Sigmoid colon (tissue), 7 donors: Measurements from ENCODE around the gene CTTNBP2NL. TPM values are rescaled to one million over a fixed set of nuclear protein-coding genes. Genes with fewer than 3 reads are reported as not detected.
"Not testable (repeated sequence)": the region's sequence is repeated elsewhere in the genome, so short reads cannot be mapped to it uniquely, and the experiment has no call there.

Source experiments
- DNase-seq: peaks from one replicate; pipeline ENCODE4 v3.0.0-alpha.2; 2019
- H3K27ac ChIP-seq, 4 donors: fragments of 200-600 bp; sonication (generic); one replicate each; pipeline ENCODE4 v1.5.1; 2016 to 2019; ENCODE audit warnings: mild to moderate bottlenecking in 1 of 4
- H3K27me3 ChIP-seq, 3 donors: fragments of 200-600 bp; sonication (generic); one replicate each; pipeline ENCODE4 v1.5.1; 2019; ENCODE audit warnings: mild to moderate bottlenecking in 1 of 3
- H3K36me3 ChIP-seq, 4 donors: fragments of 200-600 bp; sonication (generic); one replicate each; pipeline ENCODE4 v1.5.1; 2016 to 2019
- H3K4me1 ChIP-seq, 4 donors: fragments of 200-600 bp; sonication (generic); one replicate each; pipeline ENCODE4 v1.5.1; 2017 to 2019
- H3K4me3 ChIP-seq, 4 donors: fragments of 200-600 bp; sonication (generic); one replicate each; pipeline ENCODE4 v1.5.1; 2017 to 2019; ENCODE audit warnings: mild to moderate bottlenecking in 2 of 4, moderate library complexity in 1 of 4
- H3K9me3 ChIP-seq, 4 donors: fragments of 200-600 bp in 3 of 4; sonication (generic) in 3 of 4; one replicate each; pipeline versions ENCODE4 v1.5.1 to v1.6.1; 2013 to 2019
- CTCF ChIP-seq, 4 experiments: fragments of 450-650 bp in 3 of 4; fragments of 200-600 bp in 1 of 4; IDR thresholded peaks; one replicate each; pipeline ENCODE4 v1.5.1; 2016 to 2019; ENCODE audit warnings: antibody characterized with exemption in 4 of 4, mild to moderate bottlenecking in 3 of 4, moderate library complexity in 2 of 4
- EP300 ChIP-seq, 4 donors: sonication (generic); formaldehyde crosslinking; IDR thresholded peaks; one replicate each; pipeline ENCODE4 v1.6.1; 2017; ENCODE audit warnings: antibody characterized with exemption in 4 of 4
- POLR2A ChIP-seq, 2 donors: fragments of 450-650 bp; IDR thresholded peaks; one replicate each; pipeline ENCODE4 v1.6.1; 2016; ENCODE audit warnings: antibody characterized with exemption in 2 of 2, mild to moderate bottlenecking in 2 of 2, moderate library complexity in 2 of 2
- POLR2AphosphoS5 ChIP-seq, 4 donors: sonication (generic); formaldehyde crosslinking; IDR thresholded peaks; one replicate each; pipeline ENCODE4 v1.6.1; 2017; ENCODE audit warnings: antibody characterized with exemption in 4 of 4
- WGBS, 2 donors: extraction: QIAGEN DNeasy Blood & Tissue Kit; methylation state at CpG; one replicate each; pipeline ENCODE4 v1.1.7; 2013; 5-methylcytosine and 5-hydroxymethylcytosine counted together
- intact Hi-C: fragments of 100-400 bp; cut with DNase I; formaldehyde crosslinking; loops from one replicate; pipeline ENCODE4 v1.15.1; 2023
- polyA plus RNA-seq, 3 donors: library from polyadenylated mRNA; stranded (reverse); fragments of 200-250 nt; gene quantifications; one replicate each; pipeline ENCODE4 v1.2.3, GENCODE V29; 2013
- total RNA-seq, 4 donors: library from RNA; depleted of rRNA; stranded (reverse); fragments of >200 nt; gene quantifications; one replicate each; pipeline ENCODE4 v1.1.0, GENCODE V29; 2016
- donor health status: healthy with polysubstance abuse.
- donor health status: Bipolar disorder and iron deficiency.
- donor health status: healthy.

CTTNBP2NL gene
- total and polyA plus RNA-seq, 7 donors, result 11.4 to 25.5 (median 16.4) TPM

- DNase-seq, result no peak
These were observed 76.1 kb downstream of the CTTNBP2NL start for GRCh38 chr1:112472142-112472541.

GRCh38 chr1:112477550-112477949 lies 81.5 kb downstream of the CTTNBP2NL start:
- Histone ChIP-seq H3K9me3 (peaks cover 0 to 8% (median 6%) of the 10 kb centered on the region in 4 donors), H3K4me3 (no peak overlapping the region), H3K4me1 (no peaks in the 10 kb centered on the region), H3K27me3 (no peaks in the 10 kb centered on the region), H3K36me3 (no peaks in the 10 kb centered on the region), H3K27ac (no peak overlapping the region)
- no peak for DNase-seq
- intact Hi-C loops, result no loop called here
- TF ChIP-seq EP300 (IDR thresholded peaks at IDR 0.05) (no peak), CTCF (IDR thresholded peaks at IDR 0.05) (no peak), POLR2AphosphoS5 (IDR thresholded peaks at IDR 0.05) (no peak), POLR2A (IDR thresholded peaks at IDR 0.05) (no peak)

More at GRCh38 chr1:112472142-112472541, 76.1 kb downstream of the CTTNBP2NL start:
- peaks cover 0 to 2% (median under 1%) of the 10 kb centered on the region in 4 donors for H3K4me1 ChIP-seq
- intact Hi-C loops, result no loop called here
- H3K9me3 ChIP-seq, result peaks cover 0 to 1% (median under 1%) of the 10 kb centered on the region in 4 donors
- no peaks in the 10 kb centered on the region for H3K27me3 ChIP-seq
- H3K36me3 ChIP-seq, result no peaks in the 10 kb centered on the region
- WGBS, 2 donors, result 90 to 100% methylated on average over 1 of the region's 1 CpG
- no peak overlapping the region for H3K27ac ChIP-seq
- no peak overlapping the region for H3K4me3 ChIP-seq
- TF ChIP-seq CTCF (IDR thresholded peaks at IDR 0.05) (no peak), POLR2A (IDR thresholded peaks at IDR 0.05) (no peak), POLR2AphosphoS5 (IDR thresholded peaks at IDR 0.05) (no peak), EP300 (IDR thresholded peaks at IDR 0.05) (no peak)

GRCh38 chr1:112478314-112478713 lies 82.3 kb downstream of the CTTNBP2NL start:
- TF ChIP-seq CTCF (IDR thresholded peaks at IDR 0.05), result no peak
- TF ChIP-seq EP300 (IDR thresholded peaks at IDR 0.05), result no peak
- no peak for TF ChIP-seq POLR2AphosphoS5 (IDR thresholded peaks at IDR 0.05)
- TF ChIP-seq POLR2A (IDR thresholded peaks at IDR 0.05), result no peak
- peaks cover 0 to 8% (median 6%) of the 10 kb centered on the region in 4 donors for H3K9me3 ChIP-seq
- H3K4me3 ChIP-seq, result no peak overlapping the region
- no peak overlapping the region for H3K27ac ChIP-seq
- WGBS, 2 donors, result 95% methylated on average over 1 of the region's 1 CpG
- DNase-seq, result no peak
- H3K4me1 ChIP-seq, result no peaks in the 10 kb centered on the region
- H3K27me3 ChIP-seq, result no peaks in the 10 kb centered on the region
- intact Hi-C loops, result no loop called here
- H3K36me3 ChIP-seq, result no peaks in the 10 kb centered on the region

- H3K4me1 ChIP-seq, DNase-seq, H3K4me3 ChIP-seq, intact Hi-C loops, H3K27me3 ChIP-seq, H3K36me3 ChIP-seq, H3K9me3 ChIP-seq, H3K27ac ChIP-seq: not testable (repeated sequence)
- WGBS, 2 donors, result 95 to 96% methylated on average over 1 of the region's 1 CpG
These were observed 90.0 kb downstream of the CTTNBP2NL start for GRCh38 chr1:112486063-112486462.

GRCh38 chr1:112487686-112488085 lies 91.7 kb downstream of the CTTNBP2NL start:
- H3K36me3 ChIP-seq, H3K4me3 ChIP-seq, H3K27me3 ChIP-seq, H3K9me3 ChIP-seq, H3K4me1 ChIP-seq, DNase-seq, intact Hi-C loops, H3K27ac ChIP-seq: not testable (repeated sequence)
- WGBS, 2 donors, result 86 to 89% methylated on average over 6 of the region's 6 CpGs

- Histone ChIP-seq H3K36me3 (no peaks in the 10 kb centered on the region), H3K4me1 (no peaks in the 10 kb centered on the region), H3K4me3 (no peak overlapping the region), H3K9me3 (no peaks in the 10 kb centered on the region), H3K27ac (no peak overlapping the region), H3K27me3 (no peaks in the 10 kb centered on the region)
- TF ChIP-seq CTCF (IDR thresholded peaks at IDR 0.05) (no peak), EP300 (IDR thresholded peaks at IDR 0.05) (no peak), POLR2A (IDR thresholded peaks at IDR 0.05) (no peak), POLR2AphosphoS5 (IDR thresholded peaks at IDR 0.05) (no peak)
- DNase-seq, result no peak
- WGBS, 2 donors, result 91 to 96% methylated on average over 5 of the region's 5 CpGs
- intact Hi-C loops, result no loop called here
These were observed 92.1 kb downstream of the CTTNBP2NL start for GRCh38 chr1:112488141-112488540.
